RWPE2 (cell line): Measurements from ENCODE around the gene SEMA5A.

Experiments used
- ATAC-seq: fragments of 200-7000 bp; cut with Tn5 transposase; 3 replicates; pipeline ENCODE4 v1.9.1; 2021; ENCODE audit warnings: low read depth
- DNase-seq: peaks from one replicate; pipeline ENCODE4 v3.0.0-alpha.2; 2020; ENCODE audit warnings: low spot score
- H3K27ac ChIP-seq: fragments of 450-650 bp; 2 replicates; pipeline ENCODE4 v1.5.1; 2017; ENCODE audit warnings: mild to moderate bottlenecking; ENCODE audit not compliant: poor library complexity, severe bottlenecking
- H3K27me3 ChIP-seq: fragments of 250-450 bp; sonication (Bioruptor Pico); 2 replicates; pipeline ENCODE4 v1.5.1; 2021; ENCODE audit warnings: mild to moderate bottlenecking, moderate library complexity; ENCODE audit not compliant: insufficient read depth, poor library complexity, severe bottlenecking
- H3K36me3 ChIP-seq: fragments of 250-450 bp; sonication (Bioruptor Pico); 2 replicates; pipeline ENCODE4 v1.5.1; 2020; ENCODE audit warnings: low read depth, mild to moderate bottlenecking, moderate library complexity
- H3K4me1 ChIP-seq: fragments of 250-450 bp; sonication (Bioruptor Pico); 2 replicates; pipeline ENCODE4 v1.5.1; 2021; ENCODE audit warnings: mild to moderate bottlenecking, moderate library complexity; ENCODE audit not compliant: insufficient read depth, poor library complexity, severe bottlenecking
- H3K4me3 ChIP-seq: fragments of 250-450 bp; sonication (Bioruptor Pico); 2 replicates; pipeline ENCODE4 v1.5.1; 2021; ENCODE audit warnings: mild to moderate bottlenecking, moderate library complexity; ENCODE audit not compliant: severe bottlenecking
- H3K9me3 ChIP-seq: fragments of 250-450 bp; sonication (Bioruptor Pico); 2 replicates; pipeline ENCODE4 v1.5.1; 2021; ENCODE audit warnings: mild to moderate bottlenecking, moderate library complexity; ENCODE audit not compliant: severe bottlenecking
- CTCF ChIP-seq: fragments of 450-650 bp; IDR thresholded peaks from one replicate; pipeline ENCODE4 v1.5.1; 2017; ENCODE audit warnings: mild to moderate bottlenecking, moderate library complexity; ENCODE audit not compliant: poor library complexity, severe bottlenecking

Gene SEMA5A

GRCh38 chr5:9105851-9106250, 440.0 kb downstream of the SEMA5A start:
- DNase-seq = no peak
- H3K4me1 ChIP-seq = no peaks in the 10 kb centered on the region
- no peak for TF ChIP-seq CTCF
- H3K27ac ChIP-seq = no peak overlapping the region
- H3K36me3 ChIP-seq = no peaks in the 10 kb centered on the region
- no peaks in the 10 kb centered on the region for H3K27me3 ChIP-seq
- H3K4me3 ChIP-seq = no peak overlapping the region
- ATAC-seq = peak; percentile 27; the same call in 2 of the 3 replicates
- H3K9me3 ChIP-seq = peaks cover 2% of the 10 kb centered on the region

GRCh38 chr5:9104571-9105339, 441.1 kb downstream of the SEMA5A start:
- H3K9me3 ChIP-seq = peaks cover 2% of the 10 kb centered on the region
- no peaks in the 10 kb centered on the region for H3K27me3 ChIP-seq
- H3K27ac ChIP-seq = no peak overlapping the region
- no peak for ATAC-seq
- no peak for TF ChIP-seq CTCF
- no peaks in the 10 kb centered on the region for H3K4me1 ChIP-seq
- no peak overlapping the region for H3K4me3 ChIP-seq
- H3K36me3 ChIP-seq = no peaks in the 10 kb centered on the region
- DNase-seq = no peak

DNA sequence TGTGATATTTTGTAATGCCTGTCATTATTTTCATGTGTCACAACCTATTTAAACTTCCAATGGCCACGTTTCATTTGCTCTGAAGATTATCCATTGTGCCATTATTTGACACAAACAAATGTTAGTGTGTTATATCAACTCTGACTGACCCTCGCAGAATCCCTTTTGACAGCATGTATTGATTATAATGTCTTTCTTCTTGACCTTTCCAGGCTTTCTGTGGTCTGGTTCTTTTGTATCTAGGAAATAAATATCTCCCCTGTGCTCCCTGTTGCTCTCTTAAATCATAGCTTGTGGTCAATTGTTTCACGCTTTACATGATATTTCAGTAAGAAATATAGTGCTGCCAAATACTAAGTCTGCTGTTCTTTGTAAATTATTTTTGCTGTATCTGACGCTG, 442.6 kb downstream of the SEMA5A start:
- Histone ChIP-seq H3K4me1 (no peaks in the 10 kb centered on the region), H3K36me3 (no peaks in the 10 kb centered on the region), H3K27ac (no peak overlapping the region), H3K27me3 (no peaks in the 10 kb centered on the region), H3K9me3 (peaks cover 2% of the 10 kb centered on the region), H3K4me3 (no peak overlapping the region)
- no peak for TF ChIP-seq CTCF
- DNase-seq = no peak
- no peak for ATAC-seq

DNA sequence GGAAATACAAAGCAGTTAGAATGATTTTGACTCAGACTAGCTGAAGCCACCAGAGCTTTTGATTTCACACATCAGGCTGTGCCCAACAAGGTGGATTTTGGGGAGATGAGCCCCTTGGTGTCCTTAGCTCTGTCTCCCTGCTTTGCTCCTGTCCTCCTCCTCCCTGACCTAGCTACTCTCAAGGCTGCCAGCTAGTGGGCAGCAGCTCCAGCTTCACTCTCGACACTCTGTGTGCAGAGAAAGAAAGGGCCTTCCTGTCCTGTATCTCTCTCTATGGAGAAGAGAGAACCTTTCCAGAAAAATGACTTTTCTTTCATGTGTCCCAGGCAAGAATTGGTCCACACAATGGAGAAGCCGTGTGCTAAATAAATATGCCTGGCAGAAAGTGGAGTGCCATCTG, 446.2 kb downstream of the SEMA5A start:
- H3K36me3 ChIP-seq = no peaks in the 10 kb centered on the region
- no peak overlapping the region for H3K27ac ChIP-seq
- H3K4me3 ChIP-seq = no peak overlapping the region
- H3K27me3 ChIP-seq = no peaks in the 10 kb centered on the region
- ATAC-seq (peak; percentile 56; the same call in 2 of the 3 replicates), DNase-seq (no peak)
- H3K4me1 ChIP-seq = no peaks in the 10 kb centered on the region
- peak; percentile 19 for TF ChIP-seq CTCF
- H3K9me3 ChIP-seq = peaks cover 2% of the 10 kb centered on the region

DNA sequence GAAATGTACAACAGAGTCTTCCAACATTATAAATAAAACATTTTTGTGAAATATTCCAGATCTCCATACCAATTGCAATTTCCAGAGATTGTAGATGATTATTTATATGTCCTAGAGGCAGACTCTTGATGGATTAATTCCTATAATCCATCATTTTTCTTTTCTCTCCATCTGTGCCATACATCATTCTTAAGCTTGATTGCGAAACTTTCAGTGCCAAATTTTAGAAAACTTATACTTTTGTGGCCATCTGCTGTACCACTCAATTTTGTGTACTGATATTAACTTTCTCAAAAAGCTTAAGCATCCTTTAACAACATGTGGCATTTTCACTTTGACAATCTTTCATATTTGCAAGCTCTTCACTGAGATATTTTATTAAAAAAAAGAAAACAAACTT, 446.9 kb downstream of the SEMA5A start:
- no peak for ATAC-seq

More for the DNA sequence above, 446.9 kb downstream of the SEMA5A start:
- H3K4me3 ChIP-seq = no peak overlapping the region
- no peak overlapping the region for H3K27ac ChIP-seq
- no peaks in the 10 kb centered on the region for H3K4me1 ChIP-seq
- TF ChIP-seq CTCF = no peak
- H3K9me3 ChIP-seq = peaks cover 2% of the 10 kb centered on the region
- no peak for DNase-seq
- H3K27me3 ChIP-seq = no peaks in the 10 kb centered on the region
- no peaks in the 10 kb centered on the region for H3K36me3 ChIP-seq
